Measurements from ENCODE around the gene ITPR1. TPM values are rescaled to one million over a fixed set of nuclear protein-coding genes. Genes with fewer than 3 reads are reported as not detected.

Gene ITPR1
- total RNA-seq, 1 experiment from 2014 or later = 11.3 TPM

DNA sequence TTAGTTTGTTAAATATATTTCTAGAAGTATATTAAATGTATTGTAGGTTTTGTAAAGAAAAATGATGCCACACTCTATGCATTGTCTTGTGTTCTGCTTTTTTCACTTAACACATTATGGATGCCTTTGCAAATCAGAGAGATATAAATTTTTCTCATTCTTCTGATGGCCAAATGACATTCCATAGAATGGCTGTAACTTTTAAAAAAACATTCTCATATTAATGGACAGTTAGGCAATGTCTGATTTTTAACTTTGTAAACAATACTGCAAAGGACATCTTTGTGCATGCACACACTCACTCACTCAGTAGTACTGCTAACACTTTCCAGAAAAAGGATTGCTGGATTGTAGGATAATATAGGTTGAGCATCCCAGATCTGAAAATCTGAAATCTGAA is 195.9 kb downstream of the ITPR1 start:
- DNase-seq = no peak
- H4K20me1 ChIP-seq (ENCODE audit: insufficient read depth) = no peaks in the 10 kb centered on the region
- H3K36me3 ChIP-seq (ENCODE audit: low read depth) = no peaks in the 10 kb centered on the region
- H3K27me3 ChIP-seq (ENCODE audit: insufficient read depth, low read depth) = no peaks in the 10 kb centered on the region
- POLR2A ChIA-PET (ENCODE audit: unreplicated experiment) = no interaction called here
- no peak overlapping the region for H2AFZ ChIP-seq
- no peak overlapping the region for H3K27ac ChIP-seq
- no TSS peak for BruUV-seq (replicated peaks)
- H3K79me2 ChIP-seq (ENCODE audit: low read depth) = no peaks in the 10 kb centered on the region
- H3F3A ChIP-seq (ENCODE audit: insufficient read depth, low read depth) = no peaks in the 10 kb centered on the region; the same call in 1 of the 2 replicates
- intact Hi-C loops (cut with micrococcal nuclease; ENCODE audit: unreplicated experiment) = no loop called here
- peaks cover 5% of the 10 kb centered on the region; the same call in 1 of the 2 replicates for H3K9me3 ChIP-seq (ENCODE audit: insufficient read depth, low read depth)
- no peak overlapping the region for H3K4me2 ChIP-seq
- no peaks in the 10 kb centered on the region for H3K9me2 ChIP-seq (ENCODE audit: insufficient read depth)
- TF ChIP-seq, protein P1, sequence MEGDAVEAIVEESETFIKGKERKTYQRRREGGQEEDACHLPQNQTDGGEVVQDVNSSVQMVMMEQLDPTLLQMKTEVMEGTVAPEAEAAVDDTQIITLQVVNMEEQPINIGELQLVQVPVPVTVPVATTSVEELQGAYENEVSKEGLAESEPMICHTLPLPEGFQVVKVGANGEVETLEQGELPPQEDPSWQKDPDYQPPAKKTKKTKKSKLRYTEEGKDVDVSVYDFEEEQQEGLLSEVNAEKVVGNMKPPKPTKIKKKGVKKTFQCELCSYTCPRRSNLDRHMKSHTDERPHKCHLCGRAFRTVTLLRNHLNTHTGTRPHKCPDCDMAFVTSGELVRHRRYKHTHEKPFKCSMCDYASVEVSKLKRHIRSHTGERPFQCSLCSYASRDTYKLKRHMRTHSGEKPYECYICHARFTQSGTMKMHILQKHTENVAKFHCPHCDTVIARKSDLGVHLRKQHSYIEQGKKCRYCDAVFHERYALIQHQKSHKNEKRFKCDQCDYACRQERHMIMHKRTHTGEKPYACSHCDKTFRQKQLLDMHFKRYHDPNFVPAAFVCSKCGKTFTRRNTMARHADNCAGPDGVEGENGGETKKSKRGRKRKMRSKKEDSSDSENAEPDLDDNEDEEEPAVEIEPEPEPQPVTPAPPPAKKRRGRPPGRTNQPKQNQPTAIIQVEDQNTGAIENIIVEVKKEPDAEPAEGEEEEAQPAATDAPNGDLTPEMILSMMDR (conservative IDR thresholded peaks at IDR 0.05) = no peak
- no peak for TF ChIP-seq EZH2 (IDR thresholded peaks at IDR 0.05; ENCODE audit: low read depth)
- H3K4me3 ChIP-seq = no peak overlapping the region
- CTCF ChIA-PET = no interaction called here
- H3K4me1 ChIP-seq (replicated peaks; ENCODE audit: insufficient read depth) = peaks cover 10% of the 10 kb centered on the region; the same call in 1 of the 2 replicates

DNA sequence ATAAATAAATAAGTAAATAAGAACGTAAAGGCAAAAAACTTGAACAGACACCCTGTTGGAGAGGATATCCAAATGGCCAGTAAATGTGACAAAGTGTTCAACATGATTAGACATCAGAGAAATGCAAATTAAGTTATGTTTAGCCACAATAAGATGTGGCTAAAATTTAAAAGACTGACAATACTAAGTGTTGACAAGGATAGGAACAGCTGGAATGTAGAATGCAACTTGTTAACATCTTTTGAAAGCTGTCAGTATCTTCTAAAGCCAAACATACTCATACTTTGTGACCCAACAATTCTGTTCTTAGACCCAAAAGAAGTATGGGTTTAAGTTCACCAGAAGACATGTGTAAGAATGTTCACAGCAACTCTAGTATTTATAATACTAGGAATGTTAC is 197.1 kb downstream of the ITPR1 start:
- no TSS peak for BruUV-seq (replicated peaks)

DNA sequence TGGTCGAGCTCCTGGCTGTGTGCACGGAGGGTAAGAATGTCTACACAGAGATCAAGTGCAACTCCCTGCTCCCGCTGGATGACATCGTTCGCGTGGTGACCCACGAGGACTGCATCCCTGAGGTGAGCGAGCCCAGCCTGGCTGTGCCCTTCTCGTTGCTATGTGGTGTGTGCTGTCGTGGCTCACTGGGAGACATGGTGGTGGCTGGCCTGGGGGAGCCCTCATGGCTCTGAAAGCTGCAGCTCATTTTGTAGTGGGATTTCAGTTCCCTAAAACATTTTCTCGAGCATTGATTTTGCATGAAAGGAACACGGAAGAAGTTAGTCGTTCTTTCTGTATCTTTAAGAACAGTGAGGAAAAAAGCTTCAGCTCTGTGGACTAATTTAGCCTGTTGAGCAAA is 200.5 kb downstream of the ITPR1 start:
- Histone ChIP-seq H3K4me3 (no peak overlapping the region), H4K20me1 (ENCODE audit: insufficient read depth) (no peaks in the 10 kb centered on the region), H3K36me3 (ENCODE audit: low read depth) (no peaks in the 10 kb centered on the region), H3K4me2 (no peak overlapping the region), H3K79me2 (ENCODE audit: low read depth) (no peaks in the 10 kb centered on the region), H3K9me3 (ENCODE audit: insufficient read depth, low read depth) (peaks cover 5% of the 10 kb centered on the region; the same call in 1 of the 2 replicates), H2AFZ (no peak overlapping the region), H3K9me2 (ENCODE audit: insufficient read depth) (no peaks in the 10 kb centered on the region), H3F3A (ENCODE audit: insufficient read depth, low read depth) (no peaks in the 10 kb centered on the region), H3K27me3 (ENCODE audit: insufficient read depth, low read depth) (no peaks in the 10 kb centered on the region), H3K27ac (no peak overlapping the region), H3K4me1 (replicated peaks; ENCODE audit: insufficient read depth) (no peaks in the 10 kb centered on the region)
- intact Hi-C loops (cut with micrococcal nuclease; ENCODE audit: unreplicated experiment) = no loop called here
- DNase-seq = no peak
- POLR2A ChIA-PET (ENCODE audit: unreplicated experiment) = no interaction called here
- TF ChIP-seq, protein P1 (conservative IDR thresholded peaks at IDR 0.05) = no peak
- no peak for TF ChIP-seq EZH2 (IDR thresholded peaks at IDR 0.05; ENCODE audit: low read depth)
- CTCF ChIA-PET = no interaction called here
- BruUV-seq (replicated peaks) = no TSS peak

More for the DNA sequence above, 197.1 kb downstream of the ITPR1 start:
- no peak overlapping the region for H2AFZ ChIP-seq
- intact Hi-C loops (cut with micrococcal nuclease; ENCODE audit: unreplicated experiment) = no loop called here
- ChIA-PET POLR2A (ENCODE audit: unreplicated experiment) (no interaction called here), CTCF (no interaction called here)
- no peaks in the 10 kb centered on the region; the same call in 1 of the 2 replicates for H3F3A ChIP-seq (ENCODE audit: insufficient read depth, low read depth)
- H3K27me3 ChIP-seq (ENCODE audit: insufficient read depth, low read depth) = no peaks in the 10 kb centered on the region
- H3K79me2 ChIP-seq (ENCODE audit: low read depth) = no peaks in the 10 kb centered on the region
- no peak for DNase-seq
- peaks cover 10% of the 10 kb centered on the region; the same call in 1 of the 2 replicates for H3K4me1 ChIP-seq (replicated peaks; ENCODE audit: insufficient read depth)
- no peak overlapping the region for H3K4me3 ChIP-seq
- H3K4me2 ChIP-seq = no peak overlapping the region
- TF ChIP-seq EZH2 (IDR thresholded peaks at IDR 0.05; ENCODE audit: low read depth) = no peak
- TF ChIP-seq, protein P1 (conservative IDR thresholded peaks at IDR 0.05) = no peak
- H3K9me3 ChIP-seq (ENCODE audit: insufficient read depth, low read depth) = peaks cover 5% of the 10 kb centered on the region; the same call in 1 of the 2 replicates
- H4K20me1 ChIP-seq (ENCODE audit: insufficient read depth) = no peaks in the 10 kb centered on the region
- H3K36me3 ChIP-seq (ENCODE audit: low read depth) = no peaks in the 10 kb centered on the region
- no peaks in the 10 kb centered on the region for H3K9me2 ChIP-seq (ENCODE audit: insufficient read depth)
- no peak overlapping the region for H3K27ac ChIP-seq

Data from PC-9 (cell line).